Left renal pelvis (tissue), 4 donors: ENCODE measurements around the gene QPCT. TPM values are rescaled to one million over a fixed set of nuclear protein-coding genes. Genes with fewer than 3 reads are reported as not detected.
"Not testable (repeated sequence)": the region's sequence is repeated elsewhere in the genome, so short reads cannot be mapped to it uniquely, and the experiment has no call there.

ENCODE experiments used
- DNase-seq, 4 donors: peaks; one replicate each; pipeline ENCODE4 v3.0.0-alpha.2; 2013; ENCODE audit warnings: low read depth in 4 of 4, low spot score in 3 of 4
- polyA plus RNA-seq, 4 donors: library from polyadenylated mRNA; unstranded; fragments of 120-200 nt; gene quantifications; one replicate each; pipeline ENCODE4 v1.2.1, GENCODE V29; 2013; ENCODE audit not compliant: insufficient read length in 4 of 4

The QPCT gene
- polyA plus RNA-seq = 10 to 100 TPM in 3 of 4 donors, 1 to 10 TPM in 1; 7.5 to 18.9 (median 13.8) TPM

GRCh38 chr2:37344453-37345361, at the start of gene QPCT:
TSS of gene QPCT (plus strand) at chr2:37344630. CDS start at chr2:37344732, 102 bp downstream.
- DNase-seq = no peak

- not testable (repeated sequence) for DNase-seq
These were observed 49.6 kb upstream of the QPCT start for GRCh38 chr2:37294858-37295257.

- DNase-seq = no peak
These were observed 48.9 kb upstream of the QPCT start for GRCh38 chr2:37295469-37296073.

- DNase-seq = no peak
These were observed 46.8 kb upstream of the QPCT start for GRCh38 chr2:37297632-37298031.

GRCh38 chr2:37300146-37300545, 44.3 kb upstream of the QPCT start:
- no peak for DNase-seq

- DNase-seq = no peak
These were observed 43.9 kb upstream of the QPCT start for GRCh38 chr2:37300578-37300977.

GRCh38 chr2:37301408-37301807, 43.0 kb upstream of the QPCT start:
- DNase-seq = no peak

- no peak for DNase-seq
These were observed 41.7 kb upstream of the QPCT start for GRCh38 chr2:37302701-37303252.

GRCh38 chr2:37306024-37306423, 38.4 kb upstream of the QPCT start:
- DNase-seq = no peak

GRCh38 chr2:37307500-37307899, 36.9 kb upstream of the QPCT start:
- no peak for DNase-seq

GRCh38 chr2:37315364-37315763, 29.1 kb upstream of the QPCT start:
- no peak for DNase-seq

GRCh38 chr2:37316181-37316580, 28.2 kb upstream of the QPCT start:
- no peak for DNase-seq

GRCh38 chr2:37317746-37318145, 26.7 kb upstream of the QPCT start:
- DNase-seq = no peak

- DNase-seq = no peak
These were observed 26.0 kb upstream of the QPCT start for GRCh38 chr2:37318401-37318800.

- DNase-seq = no peak
These were observed 24.4 kb upstream of the QPCT start for GRCh38 chr2:37319754-37320609.

- no peak for DNase-seq
These were observed 23.3 kb upstream of the QPCT start for GRCh38 chr2:37321029-37321682.

GRCh38 chr2:37322368-37322767, 22.1 kb upstream of the QPCT start:
- no peak for DNase-seq

GRCh38 chr2:37323176-37323780, 21.2 kb upstream of the QPCT start:
- DNase-seq = no peak

GRCh38 chr2:37323781-37324535, 20.5 kb upstream of the QPCT start:
- peak in 3 of 4 donors; percentile 29 to 54 (median 42) for DNase-seq
